GM10266 (cell line): ENCODE data around the gene CCDC14.
"Not testable (repeated sequence)": the region's sequence is repeated elsewhere in the genome, so short reads cannot be mapped to it uniquely, and the experiment has no call there.

ENCODE experiments used
- DNase-seq: peaks from one replicate; pipeline ENCODE4 v3.0.0; 2012; ENCODE audit errors: extremely low spot score
- TF ChIP-seq, protein P1 (sequence below): IDR thresholded peaks from 2 replicates; pipeline ENCODE4 v1.5.1; 2012; ENCODE audit warnings: mild to moderate bottlenecking, low read depth; ENCODE audit not compliant: control insufficient read depth, insufficient read depth; ENCODE audit errors: missing control alignments

Gene CCDC14

DNA sequence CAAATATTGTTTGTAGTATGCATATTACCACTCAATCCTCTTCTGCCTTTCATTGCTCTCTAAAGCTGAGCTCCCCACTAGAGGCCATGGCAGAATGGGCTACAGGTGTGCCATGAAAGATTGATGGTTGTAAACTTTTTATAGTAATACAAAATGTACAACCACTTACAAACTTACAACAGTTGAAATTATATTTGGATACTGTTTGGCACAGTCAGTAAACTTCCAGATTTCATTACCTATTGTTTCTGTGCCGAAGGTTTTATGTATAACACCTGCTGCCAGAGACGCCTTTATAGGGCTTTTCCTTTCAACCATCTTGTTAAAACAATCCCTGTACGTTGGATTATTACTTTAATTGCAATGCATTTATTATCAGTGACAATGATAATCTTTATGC, 23.9 kb upstream of the CCDC14 start:
- DNase-seq, result no peak
- TF ChIP-seq, protein P1, sequence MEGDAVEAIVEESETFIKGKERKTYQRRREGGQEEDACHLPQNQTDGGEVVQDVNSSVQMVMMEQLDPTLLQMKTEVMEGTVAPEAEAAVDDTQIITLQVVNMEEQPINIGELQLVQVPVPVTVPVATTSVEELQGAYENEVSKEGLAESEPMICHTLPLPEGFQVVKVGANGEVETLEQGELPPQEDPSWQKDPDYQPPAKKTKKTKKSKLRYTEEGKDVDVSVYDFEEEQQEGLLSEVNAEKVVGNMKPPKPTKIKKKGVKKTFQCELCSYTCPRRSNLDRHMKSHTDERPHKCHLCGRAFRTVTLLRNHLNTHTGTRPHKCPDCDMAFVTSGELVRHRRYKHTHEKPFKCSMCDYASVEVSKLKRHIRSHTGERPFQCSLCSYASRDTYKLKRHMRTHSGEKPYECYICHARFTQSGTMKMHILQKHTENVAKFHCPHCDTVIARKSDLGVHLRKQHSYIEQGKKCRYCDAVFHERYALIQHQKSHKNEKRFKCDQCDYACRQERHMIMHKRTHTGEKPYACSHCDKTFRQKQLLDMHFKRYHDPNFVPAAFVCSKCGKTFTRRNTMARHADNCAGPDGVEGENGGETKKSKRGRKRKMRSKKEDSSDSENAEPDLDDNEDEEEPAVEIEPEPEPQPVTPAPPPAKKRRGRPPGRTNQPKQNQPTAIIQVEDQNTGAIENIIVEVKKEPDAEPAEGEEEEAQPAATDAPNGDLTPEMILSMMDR, result no peak

DNA sequence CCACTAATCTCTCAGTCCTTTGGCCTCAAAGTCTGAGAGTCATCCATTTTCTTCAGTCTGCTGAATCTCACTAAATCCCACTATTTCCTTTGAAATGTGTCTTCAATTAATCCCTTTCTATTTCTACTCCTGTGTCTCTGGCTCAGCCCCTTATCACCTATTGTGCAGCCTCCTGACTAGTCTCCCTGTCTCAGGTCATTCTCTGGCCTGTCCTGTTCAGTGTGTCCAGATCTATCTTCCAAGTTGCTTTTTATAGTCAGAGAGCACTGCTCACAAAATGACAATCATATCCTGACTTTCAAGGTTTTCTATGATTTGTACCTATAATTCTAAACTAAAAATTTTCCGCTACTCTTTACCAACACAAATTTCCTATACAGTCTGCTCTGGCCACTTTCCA, 23.3 kb upstream of the CCDC14 start:
- no peak for DNase-seq
- TF ChIP-seq, protein P1, result no peak

DNA sequence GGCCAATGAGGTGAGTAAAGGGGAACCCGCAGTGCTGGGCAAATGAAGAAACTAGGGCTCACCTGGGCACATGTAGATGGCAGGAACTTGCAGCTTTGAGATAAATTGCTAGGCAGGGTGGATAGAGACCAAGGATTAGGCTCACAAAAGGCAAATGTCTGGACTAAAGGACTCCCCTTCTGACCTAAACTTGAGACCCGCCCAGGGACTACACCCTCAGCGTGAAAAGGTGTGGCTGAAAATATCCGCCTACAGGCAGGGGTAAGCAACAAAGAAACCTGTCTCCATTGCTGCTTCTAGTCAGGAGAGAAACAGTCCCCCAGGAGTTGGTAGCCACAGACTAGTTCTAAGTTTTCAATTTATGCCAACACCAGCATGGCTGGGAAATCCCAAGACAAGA, 20.3 kb upstream of the CCDC14 start:
- DNase-seq, result not testable (repeated sequence)

DNA sequence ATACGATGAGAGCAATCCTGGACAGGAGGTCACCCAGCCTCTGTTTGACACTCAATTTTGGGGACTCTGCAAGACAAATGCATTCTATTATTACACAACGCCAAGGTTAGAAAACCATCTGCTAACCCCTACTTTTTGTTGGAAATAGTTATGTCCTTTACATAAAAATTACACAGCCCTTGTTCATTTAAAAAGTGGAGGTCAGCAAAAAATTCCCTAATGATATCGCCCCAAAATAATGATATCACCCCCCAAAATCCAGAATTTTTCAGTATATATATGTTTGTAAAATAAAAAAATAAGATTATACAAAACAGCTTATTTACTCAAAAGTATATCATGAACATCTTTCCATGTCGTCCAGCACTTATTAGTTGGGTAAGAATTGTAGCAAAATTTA, 19.5 kb upstream of the CCDC14 start:
- TF ChIP-seq, protein P1, result no peak

DNA sequence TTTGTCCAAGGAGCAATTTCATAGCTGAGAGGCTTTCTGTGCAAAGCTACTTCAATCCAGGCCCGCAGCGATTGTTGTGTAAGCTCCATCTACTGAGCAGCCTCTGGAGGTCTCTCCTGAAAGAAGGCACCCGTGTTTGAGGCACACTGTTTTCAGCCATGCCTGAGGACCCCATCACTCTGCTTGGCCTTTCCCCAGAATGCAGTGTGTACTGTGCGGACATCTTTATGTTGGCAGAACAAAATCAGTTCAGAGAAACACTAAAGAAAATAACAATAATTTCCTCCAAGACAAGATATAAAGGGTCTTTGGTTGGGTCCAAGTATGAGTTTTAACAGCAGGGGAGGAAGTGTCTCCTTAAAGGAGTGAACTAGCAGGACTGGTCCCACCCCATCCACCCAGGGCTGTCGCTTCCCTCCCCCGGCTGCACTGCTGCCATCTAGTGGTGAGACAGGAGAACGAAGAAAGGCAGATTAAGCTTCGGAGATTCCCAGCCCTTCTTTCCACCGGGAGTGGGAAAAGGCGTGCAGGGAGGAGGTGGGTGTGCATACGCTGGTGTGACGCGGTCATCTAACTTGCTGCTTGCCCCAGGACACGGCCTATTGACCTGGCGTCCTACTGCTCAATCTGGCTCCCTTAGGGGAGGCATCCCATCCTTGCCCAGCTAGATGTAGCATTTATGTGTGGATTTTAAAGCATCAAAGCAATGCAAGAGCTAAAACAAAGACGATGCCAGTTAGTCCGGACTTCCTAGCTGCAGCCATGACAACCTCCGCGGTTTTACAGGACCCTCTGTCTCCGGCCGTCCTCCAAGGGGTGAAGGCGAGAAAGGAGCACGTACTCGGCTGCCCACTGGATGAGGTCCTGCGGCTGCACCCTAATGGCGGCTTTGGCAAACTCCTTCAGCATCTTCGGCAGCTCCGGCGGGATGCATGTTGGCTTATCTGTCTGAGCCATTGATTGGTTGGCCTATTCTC, 18.8 kb upstream of the CCDC14 start:
- TF ChIP-seq, protein P1, result peak; percentile 57
- not testable (repeated sequence) for DNase-seq

More for the DNA sequence above, 19.5 kb upstream of the CCDC14 start:
- DNase-seq, result no peak

DNA sequence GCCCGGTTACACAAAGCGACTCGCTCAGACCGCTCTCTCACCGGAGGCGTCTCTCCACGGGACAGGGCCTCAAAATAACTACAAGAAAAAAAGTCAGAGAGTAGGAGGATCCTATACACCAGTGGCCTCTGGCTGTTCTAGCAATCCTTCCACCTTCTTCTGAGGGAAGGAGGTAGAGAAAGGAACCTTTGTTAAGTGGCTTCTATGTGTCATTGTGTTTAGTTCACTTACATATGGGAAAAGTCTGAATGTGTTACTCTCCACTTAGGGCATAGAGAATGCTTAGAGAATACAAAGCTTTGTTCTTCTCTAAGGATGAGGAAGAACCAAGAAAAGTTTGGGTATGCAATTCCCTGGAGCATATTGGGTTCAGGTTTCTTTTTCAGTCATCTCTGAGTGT, 15.9 kb upstream of the CCDC14 start:
- not testable (repeated sequence) for DNase-seq

DNA sequence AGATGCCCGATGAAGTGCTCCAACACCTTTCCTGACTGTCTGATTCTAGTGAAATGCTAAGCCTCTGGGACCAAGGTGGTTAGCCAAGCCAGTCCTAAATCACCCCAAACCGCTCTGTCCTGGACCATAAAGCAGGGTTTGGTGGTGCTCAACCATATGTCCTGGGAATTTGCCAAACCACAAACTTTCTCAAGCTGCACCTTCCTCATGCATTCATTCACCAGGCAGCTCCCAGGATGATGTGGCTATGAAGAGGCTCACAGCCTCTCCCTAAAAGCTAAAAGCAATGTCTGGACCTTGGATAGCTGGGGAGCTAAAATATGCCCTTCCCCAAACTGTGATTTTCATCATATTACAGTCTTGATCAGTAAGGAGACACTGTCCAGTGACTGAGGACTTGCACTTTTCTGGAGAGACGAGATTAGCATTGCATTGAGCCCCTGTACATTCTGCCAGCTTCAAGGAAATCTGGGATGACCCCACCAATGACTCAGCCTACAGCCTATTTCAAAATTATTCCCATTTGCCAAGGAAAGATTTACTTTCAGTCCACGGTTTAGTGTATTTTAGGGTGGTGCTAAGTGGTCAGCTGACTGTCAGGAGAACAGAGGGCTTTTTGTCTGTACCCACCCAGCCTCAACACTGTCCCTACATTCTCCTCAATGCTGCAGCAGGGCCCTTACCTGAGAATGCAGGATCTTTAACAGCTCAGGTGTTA, 15.3 kb upstream of the CCDC14 start:
- not testable (repeated sequence) for DNase-seq

DNA sequence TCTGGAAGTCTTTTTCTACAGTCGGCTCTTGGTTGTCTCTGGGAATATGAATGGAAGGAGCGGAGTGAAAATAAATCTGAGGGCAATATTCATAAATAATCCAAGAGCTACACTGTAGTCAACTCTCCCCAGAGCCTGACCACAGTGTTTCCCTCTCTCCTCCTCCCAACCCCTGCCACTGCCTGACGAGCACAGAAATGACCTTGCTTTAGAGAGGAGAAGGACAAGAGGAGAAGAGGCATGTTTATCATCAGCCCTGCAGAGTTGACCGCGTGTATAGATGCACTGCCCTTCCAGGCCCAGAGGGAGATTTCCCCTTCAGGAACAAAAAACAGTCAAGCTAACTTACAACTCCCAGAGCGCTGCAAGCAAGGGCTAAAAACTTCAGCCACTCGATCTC, 14.0 kb upstream of the CCDC14 start:
- DNase-seq, result not testable (repeated sequence)

DNA sequence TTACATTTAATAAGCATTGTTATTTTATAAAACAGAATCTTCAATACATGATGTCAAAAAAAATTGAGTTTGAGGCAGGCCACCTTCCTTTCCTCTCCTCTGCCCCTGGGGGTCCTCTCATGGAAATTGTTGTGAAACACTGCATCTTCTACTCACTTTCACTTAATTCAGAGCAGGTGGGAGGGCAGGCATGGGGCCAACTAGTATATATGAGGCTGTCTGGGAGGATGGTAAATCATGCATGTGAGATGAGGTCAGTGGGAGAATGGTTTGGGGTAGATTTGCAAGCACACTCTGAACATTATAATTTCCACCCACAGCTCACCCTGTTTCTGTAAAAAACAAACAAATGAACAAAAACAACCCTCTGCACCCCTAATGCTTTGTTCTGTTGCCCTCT, 10.4 kb upstream of the CCDC14 start:
- TF ChIP-seq, protein P1, result no peak
- no peak for DNase-seq

DNA sequence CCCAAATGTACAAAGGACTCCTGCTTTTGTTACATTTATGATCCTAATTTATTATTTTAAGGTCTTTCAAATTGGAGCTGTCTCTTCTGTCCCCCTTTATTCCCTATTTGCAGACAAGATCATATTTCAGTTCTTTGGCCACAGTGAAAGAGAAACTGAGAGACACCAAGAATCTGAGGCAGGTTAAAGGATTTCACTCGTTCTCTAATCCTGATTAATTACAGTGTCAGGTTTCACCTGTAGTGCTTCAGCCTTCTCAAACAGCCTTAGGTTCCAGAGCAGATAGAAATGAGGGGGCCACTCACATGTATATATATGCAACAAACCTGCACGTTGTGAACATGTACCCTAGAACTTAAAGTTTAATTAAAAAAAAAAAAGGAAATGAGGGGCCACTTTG, 6.2 kb upstream of the CCDC14 start:
- DNase-seq, result not testable (repeated sequence)

DNA sequence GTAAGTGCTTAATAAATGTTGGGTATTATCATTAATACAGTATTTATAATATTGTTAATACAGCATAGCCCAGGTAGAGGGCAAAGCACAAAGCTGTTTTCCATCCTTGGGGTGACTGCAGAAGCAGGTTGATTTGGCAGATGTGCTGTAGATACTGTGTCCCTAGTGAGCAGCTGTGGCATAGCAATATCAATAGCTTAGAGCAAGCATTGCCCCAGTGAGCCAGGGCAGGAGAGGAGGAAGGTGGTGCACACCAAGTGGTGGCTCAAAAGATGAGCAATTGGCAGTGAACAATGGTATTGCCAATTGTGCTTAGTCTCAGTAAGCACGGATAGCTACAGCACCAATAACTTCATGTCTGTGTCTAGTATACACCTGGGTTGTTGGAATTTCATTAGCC, 5.8 kb upstream of the CCDC14 start:
- not testable (repeated sequence) for DNase-seq

DNA sequence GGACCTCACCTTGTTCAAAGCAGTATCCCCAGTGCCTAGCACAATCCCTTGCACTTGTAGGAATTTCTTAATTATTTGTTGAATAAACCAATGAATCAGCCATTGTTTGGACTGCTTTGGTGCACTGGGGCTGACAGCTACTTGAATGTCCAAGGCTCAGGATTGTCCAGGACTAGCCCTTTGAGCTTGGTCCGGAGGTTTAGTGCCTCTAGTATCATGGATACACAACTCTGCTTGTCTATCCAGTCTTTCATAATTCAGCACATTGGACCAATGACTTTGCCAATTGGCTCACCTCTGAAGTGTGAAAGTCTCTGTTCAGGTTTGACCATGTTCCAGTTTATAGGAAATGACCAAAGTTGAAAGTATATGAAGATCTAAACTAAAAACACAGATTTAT, 3.8 kb upstream of the CCDC14 start:
- not testable (repeated sequence) for DNase-seq
